Measurements from ENCODE around the gene PYGL. TPM values are rescaled to one million over a fixed set of nuclear protein-coding genes. Genes with fewer than 3 reads are reported as not detected.

PYGL gene
- total and polyA plus RNA-seq, 2 donors (not counting 3 experiments of a cell fraction or from before 2014, with no cell fraction given), result 15.1 to 45.7 TPM

GRCh38 chr14:50937800-50938199, 6.5 kb downstream of the PYGL start:
- ChIA-PET POLR2A (no interaction called here), CTCF (no interaction called here)
- FAIRE-seq (no peak), DNase-seq (ENCODE audit: low read depth, low spot score) (no peak)
- no peak overlapping the region for H3K27ac ChIP-seq (ENCODE audit: insufficient read depth, low read depth, low read length)
- intact Hi-C loops (cut with micrococcal nuclease), result no loop called here
- no TSS peak for BruUV-seq (replicated peaks)
- H3K4me2 ChIP-seq (ENCODE audit: insufficient read depth, low read length), result no peak overlapping the region
- dilution Hi-C loops (cut with MboI; ENCODE audit: extremely low pct_ligation_motif_present, low sequenced_read_pairs), result no loop called here
- H3K9me3 ChIP-seq (replicated peaks; ENCODE audit: control insufficient read depth, insufficient read depth, low read length), result no peaks in the 10 kb centered on the region
- no peaks in the 10 kb centered on the region for H3K27me3 ChIP-seq (ENCODE audit: control insufficient read depth in 2 of 2, insufficient read depth in 2 of 2, low read length in 2 of 2)
- H3K36me3 ChIP-seq (ENCODE audit: control insufficient read depth in 2 of 2, extremely low read depth in 1 of 2, insufficient read depth in 2 of 2, low read length in 2 of 2), result peaks cover 0 to 6% of the 10 kb centered on the region in 2 experiments
- no peak overlapping the region for H3K4me3 ChIP-seq (replicated peaks in 1 of 3; ENCODE audit: insufficient read depth in 1 of 3, low read depth in 1 of 3, low read length in 3 of 3)
- H3K4me1 ChIP-seq (ENCODE audit: control insufficient read depth, extremely low read depth, insufficient read depth, low read length), result no peaks in the 10 kb centered on the region
- H3K9me1 ChIP-seq (replicated peaks; ENCODE audit: control insufficient read depth, extremely low read depth, insufficient read depth, low read length), result no peaks in the 10 kb centered on the region
- TF ChIP-seq POLR2A (IDR thresholded peaks at IDR 0.05; ENCODE audit: low read depth, low read length) (no peak), MAX (IDR thresholded peaks at IDR 0.05; ENCODE audit: insufficient read depth, insufficient read length) (no peak), JUN (IDR thresholded peaks at IDR 0.05; ENCODE audit: borderline replicate concordance, insufficient read depth, insufficient read length, low read depth) (no peak), POLR2AphosphoS5 (IDR thresholded peaks at IDR 0.05; ENCODE audit: insufficient read depth, low read depth, low read length) (no peak), EZH2 (IDR thresholded peaks at IDR 0.05; ENCODE audit: borderline replicate concordance, low read depth, low read length, severe bottlenecking) (no peak), MYC (IDR thresholded peaks at IDR 0.05; ENCODE audit: low read depth, low read length) (no peak), GATA2 (IDR thresholded peaks at IDR 0.05; ENCODE audit: insufficient read depth, insufficient read length, low read depth, low read length) (no peak), FOS (IDR thresholded peaks at IDR 0.05; ENCODE audit: borderline replicate concordance, insufficient read depth, low read length) (no peak)
- TF ChIP-seq, protein P1, sequence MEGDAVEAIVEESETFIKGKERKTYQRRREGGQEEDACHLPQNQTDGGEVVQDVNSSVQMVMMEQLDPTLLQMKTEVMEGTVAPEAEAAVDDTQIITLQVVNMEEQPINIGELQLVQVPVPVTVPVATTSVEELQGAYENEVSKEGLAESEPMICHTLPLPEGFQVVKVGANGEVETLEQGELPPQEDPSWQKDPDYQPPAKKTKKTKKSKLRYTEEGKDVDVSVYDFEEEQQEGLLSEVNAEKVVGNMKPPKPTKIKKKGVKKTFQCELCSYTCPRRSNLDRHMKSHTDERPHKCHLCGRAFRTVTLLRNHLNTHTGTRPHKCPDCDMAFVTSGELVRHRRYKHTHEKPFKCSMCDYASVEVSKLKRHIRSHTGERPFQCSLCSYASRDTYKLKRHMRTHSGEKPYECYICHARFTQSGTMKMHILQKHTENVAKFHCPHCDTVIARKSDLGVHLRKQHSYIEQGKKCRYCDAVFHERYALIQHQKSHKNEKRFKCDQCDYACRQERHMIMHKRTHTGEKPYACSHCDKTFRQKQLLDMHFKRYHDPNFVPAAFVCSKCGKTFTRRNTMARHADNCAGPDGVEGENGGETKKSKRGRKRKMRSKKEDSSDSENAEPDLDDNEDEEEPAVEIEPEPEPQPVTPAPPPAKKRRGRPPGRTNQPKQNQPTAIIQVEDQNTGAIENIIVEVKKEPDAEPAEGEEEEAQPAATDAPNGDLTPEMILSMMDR (IDR thresholded peaks at IDR 0.05; ENCODE audit: extremely low read depth in 1 of 2, insufficient read depth in 1 of 2, low read depth in 1 of 2, low read length in 2 of 2), result no peak
- H2AFZ ChIP-seq (ENCODE audit: low read depth, low read length), result no peak overlapping the region
- no peaks in the 10 kb centered on the region for H4K20me1 ChIP-seq (replicated peaks; ENCODE audit: control insufficient read depth, extremely low read depth, insufficient read depth, low read length)
- no peak overlapping the region for H3K9ac ChIP-seq (replicated peaks; ENCODE audit: extremely low read depth, insufficient read depth, low read length)
- no peaks in the 10 kb centered on the region for H3K79me2 ChIP-seq (ENCODE audit: control insufficient read depth, insufficient read depth, low read length)
